ENCODE results near the gene IL1RAPL1. TPM values are rescaled to one million over a fixed set of nuclear protein-coding genes. Genes with fewer than 3 reads are reported as not detected.

Gene IL1RAPL1
- total RNA-seq, 2 donors from 2014 or later: 0.66 to 1.1 TPM

DNA sequence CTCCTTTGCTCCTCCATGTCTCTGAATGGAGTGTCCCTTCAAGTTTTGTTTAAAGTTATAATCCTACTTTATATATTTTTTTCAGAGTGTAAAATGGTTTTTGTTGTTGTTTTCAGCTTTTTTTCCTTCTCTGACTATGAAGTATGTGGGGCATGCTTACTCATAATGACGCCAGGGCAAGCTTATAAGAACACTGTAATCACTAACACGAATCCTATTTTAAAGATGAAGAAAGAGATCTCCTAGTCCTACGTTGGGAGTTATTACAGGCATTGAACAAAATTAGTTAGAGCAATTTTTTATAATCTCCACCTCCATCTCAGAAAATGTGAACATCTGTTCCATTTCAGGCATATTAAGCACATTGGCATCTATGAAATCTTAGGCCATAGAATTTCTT, 1360.0 kb downstream of the IL1RAPL1 start:
- H3K4me1 Mint-ChIP-seq: peaks cover 15% of the 10 kb centered on the region
- no peaks in the 10 kb centered on the region for H3K27me3 Mint-ChIP-seq (ENCODE audit: insufficient read depth)
- H3K27ac Mint-ChIP-seq: no peak overlapping the region
- no peaks in the 10 kb centered on the region for H3K36me3 ChIP-seq (ENCODE audit: control insufficient read depth, insufficient read depth, low read length)
- WGBS, 2 experiments (ENCODE audit: insufficient coverage in 1 of 2, insufficient read length in 1 of 2): 100% methylated on average over 1 of the region's 3 CpGs; no CpG with 5 or more reads in 1 of the 2 experiments
- no peak overlapping the region for H3K27ac ChIP-seq (ENCODE audit: low read depth, low read length)
- no peaks in the 10 kb centered on the region for H3K4me1 ChIP-seq (ENCODE audit: control insufficient read depth, insufficient read depth, low read length)
- TF ChIP-seq CTCF (conservative IDR thresholded peaks at IDR 0.05): no peak
- DNase-seq: no peak
- no peak overlapping the region for H3K4me3 Mint-ChIP-seq
- no peaks in the 10 kb centered on the region for H3K9me3 Mint-ChIP-seq
- no peaks in the 10 kb centered on the region for H3K27me3 ChIP-seq (ENCODE audit: control insufficient read depth, insufficient read depth, low read length, poor library complexity, severe bottlenecking)
- no peaks in the 10 kb centered on the region for H3K9me3 ChIP-seq (ENCODE audit: control insufficient read depth, low read length)
- no peaks in the 10 kb centered on the region for H3K36me3 Mint-ChIP-seq (ENCODE audit: low read depth)
- H3K4me3 ChIP-seq (ENCODE audit: low read length): no peak overlapping the region
- no peak overlapping the region for H3K9ac ChIP-seq (ENCODE audit: extremely low read depth, low read length, poor library complexity, severe bottlenecking)

DNA sequence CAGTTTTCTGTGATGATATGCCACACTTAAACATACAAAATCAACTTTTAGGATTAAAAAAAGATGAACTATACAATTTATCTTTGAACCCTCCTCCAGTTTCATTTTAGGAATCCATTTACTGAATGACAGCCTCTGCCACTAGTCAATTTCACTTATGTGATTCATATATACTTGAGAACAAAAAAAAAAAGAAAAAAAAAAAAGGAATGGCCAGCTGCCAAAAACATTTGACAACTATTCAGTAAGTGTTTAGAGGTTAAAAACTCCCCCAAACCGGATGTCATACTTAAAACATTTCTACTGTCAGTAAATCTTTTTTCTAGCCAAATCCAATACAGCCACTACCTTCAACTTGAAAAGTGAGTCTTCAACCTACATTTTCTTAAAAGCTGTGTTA, 1361.4 kb downstream of the IL1RAPL1 start:
- Histone ChIP-seq H3K27ac (ENCODE audit: low read depth, low read length) (no peak overlapping the region), H3K36me3 (ENCODE audit: control insufficient read depth, insufficient read depth, low read length) (no peaks in the 10 kb centered on the region), H3K4me3 (ENCODE audit: low read length) (no peak overlapping the region), H3K9ac (ENCODE audit: extremely low read depth, low read length, poor library complexity, severe bottlenecking) (no peak overlapping the region), H3K4me1 (ENCODE audit: control insufficient read depth, insufficient read depth, low read length) (no peaks in the 10 kb centered on the region), H3K9me3 (ENCODE audit: control insufficient read depth, low read length) (no peaks in the 10 kb centered on the region), H3K27me3 (ENCODE audit: control insufficient read depth, insufficient read depth, low read length, poor library complexity, severe bottlenecking) (no peaks in the 10 kb centered on the region)
- no peaks in the 10 kb centered on the region for H3K9me3 Mint-ChIP-seq
- no peaks in the 10 kb centered on the region for H3K36me3 Mint-ChIP-seq (ENCODE audit: low read depth)
- H3K27me3 Mint-ChIP-seq (ENCODE audit: insufficient read depth): no peaks in the 10 kb centered on the region
- no peak for DNase-seq
- no peak overlapping the region for H3K4me3 Mint-ChIP-seq
- peaks cover 6% of the 10 kb centered on the region for H3K4me1 Mint-ChIP-seq
- no peak overlapping the region for H3K27ac Mint-ChIP-seq
- WGBS, 2 experiments (ENCODE audit: insufficient coverage in 1 of 2, insufficient read length in 1 of 2): 88% methylated on average over 1 of the region's 1 CpG; no CpG with 5 or more reads in 1 of the 2 experiments
- no peak for TF ChIP-seq CTCF (conservative IDR thresholded peaks at IDR 0.05)

- Histone ChIP-seq H3K36me3 (ENCODE audit: control insufficient read depth, insufficient read depth, low read length) (no peaks in the 10 kb centered on the region), H3K27me3 (ENCODE audit: control insufficient read depth, insufficient read depth, low read length, poor library complexity, severe bottlenecking) (no peaks in the 10 kb centered on the region), H3K27ac (ENCODE audit: low read depth, low read length) (no peak overlapping the region), H3K4me1 (ENCODE audit: control insufficient read depth, insufficient read depth, low read length) (no peaks in the 10 kb centered on the region), H3K9ac (ENCODE audit: extremely low read depth, low read length, poor library complexity, severe bottlenecking) (no peak overlapping the region), H3K9me3 (ENCODE audit: control insufficient read depth, low read length) (no peaks in the 10 kb centered on the region), H3K4me3 (ENCODE audit: low read length) (no peak overlapping the region)
- peaks cover 2% of the 10 kb centered on the region for H3K4me1 Mint-ChIP-seq
- no peaks in the 10 kb centered on the region for H3K9me3 Mint-ChIP-seq
- H3K27ac Mint-ChIP-seq: no peak overlapping the region
- no peak for TF ChIP-seq CTCF (conservative IDR thresholded peaks at IDR 0.05)
- no peaks in the 10 kb centered on the region for H3K27me3 Mint-ChIP-seq (ENCODE audit: insufficient read depth)
- no peak for DNase-seq
- H3K36me3 Mint-ChIP-seq (ENCODE audit: low read depth): peaks cover 2% of the 10 kb centered on the region
- WGBS, 2 experiments (ENCODE audit: insufficient coverage in 1 of 2, insufficient read length in 1 of 2): 96% methylated on average over 3 of the region's 3 CpGs; no CpG with 5 or more reads in 1 of the 2 experiments
- no peak overlapping the region for H3K4me3 Mint-ChIP-seq
These were observed 1364.8 kb downstream of the IL1RAPL1 start for GRCh38 chrX:29952016-29952415.
